ENCODE data around the gene BFSP2.
"Not testable (repeated sequence)": the region's sequence is repeated elsewhere in the genome, so short reads cannot be mapped to it uniquely, and the experiment has no call there.

The BFSP2 gene

GRCh38 chr3:133460809-133461208 lies 61.0 kb downstream of the BFSP2 start:
- DNase-seq = no peak

- no peak for DNase-seq
Measured at GRCh38 chr3:133461291-133461690, 61.4 kb downstream of the BFSP2 start.

GRCh38 chr3:133463347-133463860 lies 63.5 kb downstream of the BFSP2 start:
- DNase-seq = no peak

GRCh38 chr3:133464573-133464972 lies 64.7 kb downstream of the BFSP2 start:
- DNase-seq = peak; percentile 6

- DNase-seq = no peak
Measured at GRCh38 chr3:133466531-133467386, 66.9 kb downstream of the BFSP2 start.

- DNase-seq = no peak
Measured at GRCh38 chr3:133467780-133468179, 67.9 kb downstream of the BFSP2 start.

- DNase-seq = no peak
Measured at GRCh38 chr3:133468251-133468721, 68.4 kb downstream of the BFSP2 start.

- no peak for DNase-seq
Measured at GRCh38 chr3:133469140-133469731, 69.4 kb downstream of the BFSP2 start.

- peak; percentile 51 for DNase-seq
Measured at GRCh38 chr3:133472242-133472641, 72.4 kb downstream of the BFSP2 start.

GRCh38 chr3:133472889-133473288 lies 73.0 kb downstream of the BFSP2 start:
- DNase-seq = peak; percentile 7

GRCh38 chr3:133473472-133474191 lies 73.8 kb downstream of the BFSP2 start:
- DNase-seq = not testable (repeated sequence)

- no peak for DNase-seq
Measured at GRCh38 chr3:133474251-133474801, 74.5 kb downstream of the BFSP2 start.

- DNase-seq = no peak
Measured at GRCh38 chr3:133474817-133475216, 75.0 kb downstream of the BFSP2 start.

GRCh38 chr3:133475245-133476010 lies 75.6 kb downstream of the BFSP2 start:
- DNase-seq = peak; percentile 99

GRCh38 chr3:133476971-133477375 lies 77.1 kb downstream of the BFSP2 start:
- DNase-seq = peak; percentile 97

GRCh38 chr3:133477487-133477886 lies 77.6 kb downstream of the BFSP2 start:
- no peak for DNase-seq

GRCh38 chr3:133478624-133479023 lies 78.8 kb downstream of the BFSP2 start:
- DNase-seq = no peak

- no peak for DNase-seq
Measured at GRCh38 chr3:133479401-133479800, 79.5 kb downstream of the BFSP2 start.

GRCh38 chr3:133479895-133480669 lies 80.2 kb downstream of the BFSP2 start:
- DNase-seq = no peak

- not testable (repeated sequence) for DNase-seq
Measured at GRCh38 chr3:133482474-133482873, 82.6 kb downstream of the BFSP2 start.

GRCh38 chr3:133486658-133487057 lies 86.8 kb downstream of the BFSP2 start:
- no peak for DNase-seq

Data from NCI-H524 treated with DMSO at 0.1 percent for 48 hours (cell line).